SK-N-DZ (cell line): ENCODE data around the gene TMEM255B.
"Not testable (repeated sequence)": the region's sequence is repeated elsewhere in the genome, so short reads cannot be mapped to it uniquely, and the experiment has no call there.

ENCODE experiments used
- DNase-seq: peaks from one replicate; pipeline ENCODE4 v3.0.0-alpha.2; 2015; ENCODE audit warnings: low spot score

The TMEM255B gene

DNA sequence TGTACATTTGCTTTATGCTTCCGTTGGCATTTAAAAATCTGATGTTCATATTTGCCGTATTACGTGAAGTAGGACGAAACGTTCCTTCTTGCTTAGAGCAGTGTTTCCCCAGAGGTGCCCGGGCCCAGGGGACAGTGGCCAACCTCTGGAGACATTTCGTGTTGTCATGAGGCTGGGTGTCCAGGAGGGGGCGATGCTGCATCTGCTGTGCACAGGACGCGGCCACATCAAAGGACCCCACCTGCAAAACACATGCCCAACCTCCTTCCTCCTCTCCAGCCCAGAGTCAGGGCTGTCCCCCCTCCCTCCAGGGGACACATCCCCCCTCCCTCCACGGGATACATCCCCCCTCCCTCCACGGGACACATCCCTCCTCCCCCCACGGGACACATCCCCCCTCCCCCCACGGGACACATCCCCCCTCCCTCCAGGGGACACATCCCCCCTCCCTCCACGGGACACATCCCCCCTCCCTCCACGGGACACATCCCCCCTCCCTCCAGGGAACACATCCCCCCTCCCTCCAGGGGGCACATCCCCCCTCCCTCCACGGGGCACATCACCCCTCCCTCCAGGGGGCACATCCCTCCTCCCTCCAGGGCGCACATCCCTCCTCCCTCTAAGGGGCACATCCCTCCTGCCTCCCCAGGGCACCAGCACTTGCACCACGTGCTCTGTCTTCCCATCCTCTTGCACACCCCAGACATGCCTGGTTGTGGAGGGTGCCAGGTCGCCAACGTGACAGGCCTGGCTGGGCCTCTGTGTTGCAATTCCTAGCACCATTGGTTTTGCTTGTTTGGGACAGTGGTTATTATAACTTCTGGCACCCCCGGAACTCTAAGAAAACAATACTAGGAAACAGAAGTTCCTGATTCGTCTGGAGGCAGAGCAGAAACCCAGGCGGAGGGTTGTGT is 58.2 kb downstream of the TMEM255B start:
- DNase-seq, result peak; percentile 81

- DNase-seq, result no peak
These were observed 59.0 kb downstream of the TMEM255B start for GRCh38 chr13:113817860-113818691.

DNA sequence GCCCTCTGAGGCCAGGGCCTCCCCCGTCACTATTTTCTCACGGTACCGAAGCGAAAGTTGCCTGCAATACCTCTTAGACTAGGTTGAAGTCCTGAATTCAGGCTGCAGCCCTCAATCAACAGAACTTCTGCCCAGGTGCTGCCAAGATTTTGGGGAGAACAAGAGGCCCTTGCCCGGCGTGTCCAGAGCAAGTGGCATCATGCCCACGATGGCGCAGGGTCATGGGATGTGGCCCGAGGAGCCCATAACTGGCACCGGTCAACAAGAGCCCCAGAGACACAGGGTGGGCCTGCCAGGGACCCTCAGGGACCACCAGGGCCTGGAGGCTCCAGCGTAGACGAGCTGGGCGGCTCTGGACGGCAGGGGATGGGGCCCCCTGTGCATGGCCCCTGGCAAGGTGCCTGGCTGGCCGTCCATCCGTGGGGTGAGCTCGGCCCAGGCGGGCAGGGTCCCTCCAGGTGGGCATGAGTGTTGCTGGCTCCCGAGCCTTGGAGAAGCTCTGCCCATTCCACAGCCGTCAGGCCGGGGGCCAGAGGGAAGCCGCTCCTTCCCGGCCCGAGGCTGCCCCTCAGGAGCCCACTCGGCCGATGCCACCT is 59.8 kb downstream of the TMEM255B start:
- no peak for DNase-seq

GRCh38 chr13:113819341-113819730 is 60.3 kb downstream of the TMEM255B start:
- no peak for DNase-seq

DNA sequence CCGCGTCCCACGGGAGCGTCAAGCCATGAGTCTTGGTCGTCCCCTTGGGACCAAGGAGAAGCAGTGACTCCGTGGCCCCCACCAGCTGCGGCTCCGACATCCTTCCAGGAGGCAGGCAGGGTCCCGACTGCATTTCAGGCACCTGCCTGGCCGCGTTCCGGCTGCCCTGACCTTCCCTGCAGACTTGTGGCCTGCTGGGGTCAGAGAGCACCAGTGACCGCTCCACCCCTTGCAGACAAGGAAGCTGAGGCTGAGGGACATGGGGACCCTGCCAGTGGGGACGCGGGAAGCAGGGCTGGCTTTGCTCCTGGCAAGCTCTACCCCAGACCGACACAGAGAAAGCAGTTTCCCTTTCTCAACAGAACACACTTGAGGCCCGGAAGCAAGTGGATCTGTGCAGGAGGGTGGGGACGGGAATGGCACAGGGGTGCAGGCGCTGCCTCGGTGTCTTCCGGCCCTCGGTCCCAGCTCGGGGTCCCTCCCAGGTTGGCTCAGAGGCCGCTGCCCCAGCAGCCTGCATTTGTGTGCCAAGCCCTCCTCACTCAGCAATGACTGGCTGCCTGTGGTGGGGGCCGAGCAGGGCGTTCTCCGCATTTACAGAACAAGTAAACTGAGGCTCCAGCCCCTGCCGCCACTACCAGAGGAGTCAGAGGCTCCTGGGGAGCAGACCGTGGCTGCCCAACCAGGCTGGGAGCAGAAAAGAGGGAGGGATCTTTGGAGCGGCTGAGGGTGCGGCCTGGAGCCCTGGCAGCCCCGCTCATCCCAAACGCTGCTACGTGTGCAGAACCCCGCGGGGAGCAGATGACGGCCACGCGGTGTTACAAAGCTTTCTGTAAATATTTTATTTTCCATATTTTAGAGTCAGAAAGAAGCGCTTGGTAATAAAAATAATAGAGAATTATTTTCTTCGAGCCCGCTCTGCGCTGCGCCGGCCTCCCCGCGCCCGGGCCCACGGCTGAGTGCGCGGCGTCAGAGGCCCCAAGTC is 61.0 kb downstream of the TMEM255B start:
- no peak for DNase-seq

DNA sequence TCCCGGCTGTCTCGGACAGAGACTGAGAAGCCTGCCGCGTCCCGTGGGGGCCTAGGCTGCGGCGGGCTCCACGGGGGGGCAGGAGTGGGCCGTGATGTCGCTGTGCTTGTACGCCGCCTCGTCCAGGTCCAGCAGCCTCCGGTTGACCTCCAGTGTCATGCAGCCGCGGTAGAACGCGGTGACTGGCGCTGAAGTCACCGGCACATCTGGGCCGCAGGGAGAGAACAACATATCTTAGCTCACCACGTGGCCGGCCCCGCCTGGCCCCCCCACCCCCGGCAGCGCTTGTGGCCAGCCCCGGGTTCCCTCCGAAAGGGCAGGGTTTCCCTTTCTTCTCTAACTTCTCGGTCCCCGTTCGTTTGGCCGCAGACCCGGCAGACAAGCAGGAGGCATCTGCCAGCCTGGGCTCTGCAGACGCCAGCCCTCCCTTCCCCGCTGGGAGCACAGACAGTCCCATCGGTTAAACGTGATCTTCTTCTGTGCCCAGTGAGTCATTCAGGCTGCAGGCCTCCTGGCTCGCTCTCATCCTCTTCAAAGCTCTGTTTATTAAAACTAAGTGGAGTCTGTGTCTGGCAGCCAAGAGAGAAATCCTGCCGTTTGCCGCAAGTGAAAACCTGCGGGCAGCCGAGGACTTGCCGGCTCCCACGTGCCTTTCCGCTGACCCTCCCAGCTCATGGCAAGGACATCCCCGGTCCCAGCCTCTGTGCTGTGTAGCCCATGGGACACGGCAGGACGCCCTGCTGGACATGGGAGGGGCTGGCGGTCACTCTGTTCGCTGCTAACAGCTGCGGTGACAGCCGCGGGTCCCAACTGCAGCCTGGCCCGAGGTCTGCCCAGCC is 62.0 kb downstream of the TMEM255B start:
- peak; percentile 67 for DNase-seq

GRCh38 chr13:113821847-113822246 is 62.8 kb downstream of the TMEM255B start:
- no peak for DNase-seq

GRCh38 chr13:113822266-113822665 is 63.2 kb downstream of the TMEM255B start:
- DNase-seq, result no peak

DNA sequence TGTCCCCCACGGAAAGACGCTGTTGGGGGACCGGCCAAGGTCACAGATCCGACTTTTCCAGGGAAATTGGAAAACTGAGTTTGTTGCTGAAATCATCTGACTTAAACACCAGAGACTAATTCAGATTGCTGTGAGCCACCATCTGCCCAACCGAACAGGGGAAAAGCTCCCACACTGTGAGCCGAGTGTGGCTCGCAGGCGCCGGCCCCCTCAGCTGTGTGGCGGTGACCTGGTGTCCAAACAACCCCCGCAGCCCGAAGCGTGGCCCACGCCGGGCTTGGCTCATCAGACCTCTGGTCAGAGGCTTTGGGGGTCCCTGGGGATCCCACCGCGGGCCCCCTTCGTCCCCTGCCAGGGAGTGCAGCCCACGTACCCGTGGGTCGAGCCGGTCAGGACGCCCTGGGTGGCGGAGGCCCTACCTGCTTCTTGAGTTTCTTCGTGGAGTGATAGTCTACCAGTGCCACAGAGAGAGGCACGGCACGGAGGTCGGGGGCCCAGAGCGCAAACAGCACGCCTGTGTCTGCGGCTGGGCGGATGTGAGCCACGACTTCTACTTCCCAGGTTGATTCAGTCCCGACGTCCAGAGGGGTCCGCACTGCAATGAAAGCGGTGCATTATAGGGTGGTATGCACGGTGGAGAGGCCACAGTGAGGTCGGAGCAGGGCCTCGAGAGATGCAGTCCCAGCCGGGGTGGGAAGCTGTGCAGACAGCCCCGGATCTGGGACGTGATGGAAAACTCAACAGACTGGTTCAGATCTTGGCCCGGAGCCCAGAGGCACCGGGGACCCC is 64.1 kb downstream of the TMEM255B start:
- DNase-seq, result no peak

DNA sequence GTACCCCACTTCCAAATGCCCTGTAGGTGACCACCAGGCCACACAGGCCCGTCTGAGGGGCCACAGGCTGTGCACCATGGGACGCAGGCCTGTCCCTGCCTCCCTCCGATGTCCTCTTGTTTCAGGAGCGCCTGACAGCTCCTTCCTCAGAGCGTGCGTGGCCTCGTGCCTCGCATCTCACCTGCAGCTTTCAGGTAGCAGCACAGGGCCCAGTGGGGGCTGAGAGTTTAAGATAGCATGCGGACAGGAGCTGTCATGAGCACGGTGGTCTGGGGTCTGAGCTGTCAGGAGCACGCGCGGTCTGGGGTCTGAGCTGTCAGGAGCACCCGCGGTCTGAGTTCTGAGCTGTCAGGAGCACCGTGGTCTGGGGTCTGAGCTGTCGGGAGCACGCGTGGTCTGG is 64.7 kb downstream of the TMEM255B start:
- no peak for DNase-seq

GRCh38 chr13:113825841-113826240 is 66.8 kb downstream of the TMEM255B start:
- no peak for DNase-seq

GRCh38 chr13:113826446-113826845 is 67.4 kb downstream of the TMEM255B start:
- DNase-seq, result not testable (repeated sequence)

- no peak for DNase-seq
These were observed 68.0 kb downstream of the TMEM255B start for GRCh38 chr13:113827021-113827420.

DNA sequence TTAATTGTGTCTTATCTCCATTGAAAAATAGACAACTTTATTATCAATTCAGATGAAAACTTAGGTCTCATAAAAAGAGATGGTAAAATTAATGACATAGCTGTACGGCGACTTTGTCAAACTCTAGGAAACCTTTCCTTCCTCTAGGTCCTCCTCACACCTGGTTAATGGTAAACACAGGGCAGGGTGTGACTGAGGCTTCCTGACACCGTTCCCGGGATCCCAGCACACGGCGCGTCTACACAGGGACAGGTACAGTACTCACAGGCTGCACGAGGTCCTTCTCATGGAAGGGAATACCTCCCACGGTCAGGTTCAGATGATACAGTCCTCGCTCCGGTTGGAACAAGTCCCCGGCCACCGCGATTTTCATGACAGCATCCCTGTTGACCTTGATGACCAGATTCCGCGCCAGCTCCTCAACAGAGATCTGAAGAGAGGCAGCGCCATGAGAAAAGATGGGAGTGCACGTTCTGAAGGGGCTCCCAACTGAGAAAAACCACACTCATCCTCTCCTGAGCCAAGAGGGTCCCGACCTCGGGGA is 69.3 kb downstream of the TMEM255B start:
- DNase-seq, result no peak

- DNase-seq, result not testable (repeated sequence)
These were observed 71.5 kb downstream of the TMEM255B start for GRCh38 chr13:113830426-113830950.

GRCh38 chr13:113831061-113831460 is 72.0 kb downstream of the TMEM255B start:
- DNase-seq, result no peak

DNA sequence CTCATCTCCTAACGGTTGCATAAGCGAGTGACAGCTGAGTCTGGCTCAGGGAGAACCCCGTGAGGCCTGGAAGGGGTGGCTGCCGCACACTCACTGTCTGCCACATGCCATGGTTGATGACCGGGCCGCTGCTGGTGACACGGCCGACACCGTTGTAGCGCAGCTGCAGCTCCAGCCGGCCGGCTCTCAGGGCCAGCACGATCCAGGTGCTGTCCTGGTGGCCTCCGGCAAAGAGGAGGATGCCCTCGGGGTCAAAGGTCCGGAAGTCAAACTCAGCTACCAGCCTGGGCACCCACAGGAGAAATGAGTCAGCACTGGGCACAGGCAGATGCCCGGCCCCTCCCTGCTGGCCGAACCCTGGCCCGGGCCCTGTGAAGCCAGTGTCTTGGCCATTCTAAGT is 73.2 kb downstream of the TMEM255B start:
- no peak for DNase-seq

DNA sequence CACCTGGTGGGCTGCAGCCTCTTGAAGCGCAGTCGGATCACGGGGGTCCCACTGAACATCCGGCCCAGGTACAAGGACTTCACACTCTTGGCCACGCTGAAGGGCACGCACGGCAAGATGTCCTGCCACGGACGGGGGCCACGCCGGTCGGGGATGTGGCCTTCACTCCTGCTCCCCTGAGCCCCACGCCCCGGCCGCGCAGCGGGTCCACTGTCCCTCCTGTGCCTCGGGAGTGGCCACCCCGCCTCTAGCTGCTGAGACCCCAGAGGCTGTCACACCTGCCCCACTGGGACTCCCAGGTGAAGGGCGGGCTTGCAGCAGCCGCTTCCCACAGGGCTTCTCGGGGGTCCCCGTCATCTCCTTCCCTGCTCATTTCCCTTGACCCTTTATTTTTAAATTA is 73.6 kb downstream of the TMEM255B start:
- DNase-seq, result no peak
